ENCODE data around the gene PPM1N. TPM values are rescaled to one million over a fixed set of nuclear protein-coding genes. Genes with fewer than 3 reads are reported as not detected.
A peak's percentile ranks its signal among the peaks of the same experiment; 100 is the strongest.

The PPM1N gene
- total and polyA plus RNA-seq, 2 of the 13 experiments (the other 11 are each of a cell fraction or from before 2014, with no cell fraction given): 0.31 to 1.8 TPM

GRCh38 chr19:45514376-45515051 is 16.3 kb downstream of the PPM1N start (continued):
- TF ChIP-seq SYNCRIP (IDR thresholded peaks at IDR 0.05; ENCODE audit: insufficient read depth, low read depth, low read length) (no peak), NFE2L1 (CRISPR knock-in tag; IDR thresholded peaks at IDR 0.05; ENCODE audit: borderline replicate concordance) (no peak), GPN1 (CRISPR knock-in tag; IDR thresholded peaks at IDR 0.05; ENCODE audit: borderline replicate concordance) (no peak), RARG (CRISPR knock-in tag; IDR thresholded peaks at IDR 0.05; ENCODE audit: low read depth) (no peak), ZBTB1 (CRISPR knock-in tag; IDR thresholded peaks at IDR 0.05; ENCODE audit: borderline replicate concordance) (no peak), RORA (CRISPR knock-in tag; IDR thresholded peaks at IDR 0.05) (no peak), PHF21A (CRISPR knock-in tag; IDR thresholded peaks at IDR 0.05) (peak; percentile 93), ZNF343 (CRISPR knock-in tag; IDR thresholded peaks at IDR 0.05) (no peak), DPF2 (CRISPR knock-in tag; IDR thresholded peaks at IDR 0.05; ENCODE audit: borderline replicate concordance, low read depth) (no peak; the same call in 1 of the 2 replicates), RNF2 (conservative IDR thresholded peaks at IDR 0.05; ENCODE audit: low read depth) (no peak), ZNF124 (CRISPR knock-in tag; IDR thresholded peaks at IDR 0.05) (0 out of 2 replicates have a peak, but pooled peaks have one; percentile 14), GATAD1 (CRISPR knock-in tag; IDR thresholded peaks at IDR 0.05) (no peak), ZFP37 (CRISPR knock-in tag; IDR thresholded peaks at IDR 0.05; ENCODE audit: borderline replicate concordance) (peak; percentile 84; the same call in 1 of the 2 replicates), ZNF7 (CRISPR knock-in tag; IDR thresholded peaks at IDR 0.05) (no peak), RBFOX2 (IDR thresholded peaks at IDR 0.05; ENCODE audit: low read depth, low read length) (peak; percentile 83), ZNF224 (CRISPR knock-in tag; IDR thresholded peaks at IDR 0.05) (peak; percentile 74; the same call in 1 of the 2 replicates), ZNF12 (CRISPR knock-in tag; IDR thresholded peaks at IDR 0.05) (0 out of 2 replicates have a peak, but pooled peaks have one; percentile 8), CBX1 (IDR thresholded peaks at IDR 0.05; ENCODE audit: low read depth) (no peak), THRA (CRISPR knock-in tag; IDR thresholded peaks at IDR 0.05; ENCODE audit: borderline replicate concordance) (peak; percentile 47; the same call in 1 of the 2 replicates), ZNF556 (CRISPR knock-in tag; IDR thresholded peaks at IDR 0.05; ENCODE audit: borderline replicate concordance) (no peak), RFXAP (CRISPR knock-in tag; IDR thresholded peaks at IDR 0.05; ENCODE audit: borderline replicate concordance) (0 out of 2 replicates have a peak, but pooled peaks have one; percentile 58), BCLAF1 (IDR thresholded peaks at IDR 0.05) (no peak), MATR3 (CRISPR knock-in tag; IDR thresholded peaks at IDR 0.05) (no peak), SIN3B (IDR thresholded peaks at IDR 0.05; ENCODE audit: low read length) (no peak), U2AF2 (IDR thresholded peaks at IDR 0.05; ENCODE audit: low read depth, low read length) (no peak), ZBTB46 (CRISPR knock-in tag; IDR thresholded peaks at IDR 0.05; ENCODE audit: borderline replicate concordance) (no peak)
